HepG2 (cell line): ENCODE measurements around the gene CFL1. TPM values are rescaled to one million over a fixed set of nuclear protein-coding genes. Genes with fewer than 3 reads are reported as not detected.
A peak's percentile ranks its signal among the peaks of the same experiment; 100 is the strongest.

Experiments used
- ETV5 ChIP-seq: IDR thresholded peaks from 2 replicates; pipeline ENCODE4 v1.6.1; 2018; ENCODE audit warnings: missing biosample characterization, missing genetic modification reagents, inconsistent platforms, borderline replicate concordance
- MAFG ChIP-seq: sonication (generic); formaldehyde crosslinking; IDR thresholded peaks from 2 replicates; pipeline ENCODE4 v1.5.1; 2020; ENCODE audit warnings: mild to moderate bottlenecking, missing genetic modification reagents
- SIX1 ChIP-seq: sonication (generic); formaldehyde crosslinking; IDR thresholded peaks from 2 replicates; pipeline ENCODE4 v1.4.0; 2020; ENCODE audit warnings: missing genetic modification reagents, borderline replicate concordance
- SRY ChIP-seq: sonication (generic); formaldehyde crosslinking; IDR thresholded peaks from 2 replicates; pipeline ENCODE4 v1.8.0; 2022; ENCODE audit warnings: mild to moderate bottlenecking, missing genetic modification reagents
- ZNF224 ChIP-seq: sonication (generic); formaldehyde crosslinking; IDR thresholded peaks from 2 replicates; pipeline ENCODE4 v1.5.0; 2020; ENCODE audit warnings: mild to moderate bottlenecking, missing genetic modification reagents
- ZNF75D ChIP-seq: sonication (generic); formaldehyde crosslinking; IDR thresholded peaks from 2 replicates; pipeline ENCODE4 v1.8.1; 2023; ENCODE audit warnings: missing genetic modification reagents, mild to moderate bottlenecking, borderline replicate concordance
- ZNF891 ChIP-seq: sonication (generic); formaldehyde crosslinking; IDR thresholded peaks from 2 replicates; pipeline ENCODE4 v1.5.0; 2020; ENCODE audit warnings: mild to moderate bottlenecking, missing genetic modification reagents
- ZSCAN20 ChIP-seq: sonication (generic); formaldehyde crosslinking; IDR thresholded peaks from 2 replicates; pipeline ENCODE4 v1.4.0; 2020; ENCODE audit warnings: missing genetic modification reagents, mild to moderate bottlenecking, borderline replicate concordance
- polyA plus RNA-seq, 8 experiments: library from polyadenylated mRNA; depleted of rRNA in 3 of 8; stranded (reverse) in 7 of 8; unstranded in 1 of 8; fragments of >200 nt; fragmentation: Illumina TruSeq in 4 of 8; extraction: Trizol in 4 of 8; gene quantifications; 2 replicates each; pipeline versions ENCODE4 v1.2.1 to v1.2.3, GENCODE V29; 2011 to 2016; ENCODE audit warnings: low read depth in 4 of 8, missing spikeins in 1 of 8, mixed read lengths in 1 of 8; ENCODE audit not compliant: insufficient read depth in 1 of 8
- total RNA-seq, 5 experiments: library from RNA; depleted of rRNA; stranded (reverse); fragments of >200 nt; fragmentation: Illumina TruSeq; extraction: Trizol; gene quantifications; 2 replicates each; pipeline ENCODE4 v1.2.3, GENCODE V29; 2016; ENCODE audit warnings: low read depth in 1 of 5
- TF ChIP-seq, protein P1 (sequence below): sonication (generic); formaldehyde crosslinking; IDR thresholded peaks from 2 replicates; pipeline ENCODE4 v1.5.0; 2020; ENCODE audit warnings: mild to moderate bottlenecking, missing genetic modification reagents, borderline replicate concordance
- TF ChIP-seq, protein P2 (sequence below): sonication (generic); formaldehyde crosslinking; IDR thresholded peaks from 2 replicates; pipeline ENCODE4 v1.4.0; 2020; ENCODE audit warnings: mild to moderate bottlenecking, missing genetic modification reagents

CFL1 gene
- total and polyA plus RNA-seq, 2 of the 13 experiments (the other 11 are each of a cell fraction or from before 2014, with no cell fraction given), result 379 to 383 TPM

GRCh38 chr11:65857853-65858680 is at the start of gene CFL1 (continued):
- TF ChIP-seq ZNF891 (peak; percentile 82; the same call in 1 of the 2 replicates), SIX1 (no peak), ZSCAN20 (CRISPR knock-in tag) (no peak), ZNF75D (CRISPR knock-in tag) (no peak), SRY (peak; percentile 87), ETV5 (CRISPR knock-in tag) (peak; percentile 81), ZNF224 (CRISPR knock-in tag) (0 out of 2 replicates have a peak, but pooled peaks have one; percentile 46), MAFG (CRISPR knock-in tag) (no peak)
- TF ChIP-seq, protein P1, sequence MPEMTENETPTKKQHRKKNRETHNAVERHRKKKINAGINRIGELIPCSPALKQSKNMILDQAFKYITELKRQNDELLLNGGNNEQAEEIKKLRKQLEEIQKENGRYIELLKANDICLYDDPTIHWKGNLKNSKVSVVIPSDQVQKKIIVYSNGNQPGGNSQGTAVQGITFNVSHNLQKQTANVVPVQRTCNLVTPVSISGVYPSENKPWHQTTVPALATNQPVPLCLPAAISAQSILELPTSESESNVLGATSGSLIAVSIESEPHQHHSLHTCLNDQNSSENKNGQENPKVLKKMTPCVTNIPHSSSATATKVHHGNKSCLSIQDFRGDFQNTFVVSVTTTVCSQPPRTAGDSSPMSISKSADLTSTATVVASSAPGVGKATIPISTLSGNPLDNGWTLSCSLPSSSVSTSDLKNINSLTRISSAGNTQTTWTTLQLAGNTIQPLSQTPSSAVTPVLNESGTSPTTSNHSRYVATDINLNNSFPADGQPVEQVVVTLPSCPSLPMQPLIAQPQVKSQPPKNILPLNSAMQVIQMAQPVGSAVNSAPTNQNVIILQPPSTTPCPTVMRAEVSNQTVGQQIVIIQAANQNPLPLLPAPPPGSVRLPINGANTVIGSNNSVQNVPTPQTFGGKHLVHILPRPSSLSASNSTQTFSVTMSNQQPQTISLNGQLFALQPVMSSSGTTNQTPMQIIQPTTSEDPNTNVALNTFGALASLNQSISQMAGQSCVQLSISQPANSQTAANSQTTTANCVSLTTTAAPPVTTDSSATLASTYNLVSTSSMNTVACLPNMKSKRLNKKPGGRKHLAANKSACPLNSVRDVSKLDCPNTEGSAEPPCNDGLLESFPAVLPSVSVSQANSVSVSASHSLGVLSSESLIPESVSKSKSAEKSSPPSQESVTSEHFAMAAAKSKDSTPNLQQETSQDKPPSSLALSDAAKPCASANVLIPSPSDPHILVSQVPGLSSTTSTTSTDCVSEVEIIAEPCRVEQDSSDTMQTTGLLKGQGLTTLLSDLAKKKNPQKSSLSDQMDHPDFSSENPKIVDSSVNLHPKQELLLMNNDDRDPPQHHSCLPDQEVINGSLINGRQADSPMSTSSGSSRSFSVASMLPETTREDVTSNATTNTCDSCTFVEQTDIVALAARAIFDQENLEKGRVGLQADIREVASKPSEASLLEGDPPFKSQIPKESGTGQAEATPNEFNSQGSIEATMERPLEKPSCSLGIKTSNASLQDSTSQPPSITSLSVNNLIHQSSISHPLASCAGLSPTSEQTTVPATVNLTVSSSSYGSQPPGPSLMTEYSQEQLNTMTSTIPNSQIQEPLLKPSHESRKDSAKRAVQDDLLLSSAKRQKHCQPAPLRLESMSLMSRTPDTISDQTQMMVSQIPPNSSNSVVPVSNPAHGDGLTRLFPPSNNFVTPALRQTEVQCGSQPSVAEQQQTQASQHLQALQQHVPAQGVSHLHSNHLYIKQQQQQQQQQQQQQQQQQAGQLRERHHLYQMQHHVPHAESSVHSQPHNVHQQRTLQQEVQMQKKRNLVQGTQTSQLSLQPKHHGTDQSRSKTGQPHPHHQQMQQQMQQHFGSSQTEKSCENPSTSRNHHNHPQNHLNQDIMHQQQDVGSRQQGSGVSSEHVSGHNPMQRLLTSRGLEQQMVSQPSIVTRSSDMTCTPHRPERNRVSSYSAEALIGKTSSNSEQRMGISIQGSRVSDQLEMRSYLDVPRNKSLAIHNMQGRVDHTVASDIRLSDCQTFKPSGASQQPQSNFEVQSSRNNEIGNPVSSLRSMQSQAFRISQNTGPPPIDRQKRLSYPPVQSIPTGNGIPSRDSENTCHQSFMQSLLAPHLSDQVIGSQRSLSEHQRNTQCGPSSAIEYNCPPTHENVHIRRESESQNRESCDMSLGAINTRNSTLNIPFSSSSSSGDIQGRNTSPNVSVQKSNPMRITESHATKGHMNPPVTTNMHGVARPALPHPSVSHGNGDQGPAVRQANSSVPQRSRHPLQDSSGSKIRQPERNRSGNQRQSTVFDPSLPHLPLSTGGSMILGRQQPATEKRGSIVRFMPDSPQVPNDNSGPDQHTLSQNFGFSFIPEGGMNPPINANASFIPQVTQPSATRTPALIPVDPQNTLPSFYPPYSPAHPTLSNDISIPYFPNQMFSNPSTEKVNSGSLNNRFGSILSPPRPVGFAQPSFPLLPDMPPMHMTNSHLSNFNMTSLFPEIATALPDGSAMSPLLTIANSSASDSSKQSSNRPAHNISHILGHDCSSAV (CRISPR knock-in tag), result 0 out of 2 replicates have a peak, but pooled peaks have one; percentile 79
- TF ChIP-seq, protein P2, sequence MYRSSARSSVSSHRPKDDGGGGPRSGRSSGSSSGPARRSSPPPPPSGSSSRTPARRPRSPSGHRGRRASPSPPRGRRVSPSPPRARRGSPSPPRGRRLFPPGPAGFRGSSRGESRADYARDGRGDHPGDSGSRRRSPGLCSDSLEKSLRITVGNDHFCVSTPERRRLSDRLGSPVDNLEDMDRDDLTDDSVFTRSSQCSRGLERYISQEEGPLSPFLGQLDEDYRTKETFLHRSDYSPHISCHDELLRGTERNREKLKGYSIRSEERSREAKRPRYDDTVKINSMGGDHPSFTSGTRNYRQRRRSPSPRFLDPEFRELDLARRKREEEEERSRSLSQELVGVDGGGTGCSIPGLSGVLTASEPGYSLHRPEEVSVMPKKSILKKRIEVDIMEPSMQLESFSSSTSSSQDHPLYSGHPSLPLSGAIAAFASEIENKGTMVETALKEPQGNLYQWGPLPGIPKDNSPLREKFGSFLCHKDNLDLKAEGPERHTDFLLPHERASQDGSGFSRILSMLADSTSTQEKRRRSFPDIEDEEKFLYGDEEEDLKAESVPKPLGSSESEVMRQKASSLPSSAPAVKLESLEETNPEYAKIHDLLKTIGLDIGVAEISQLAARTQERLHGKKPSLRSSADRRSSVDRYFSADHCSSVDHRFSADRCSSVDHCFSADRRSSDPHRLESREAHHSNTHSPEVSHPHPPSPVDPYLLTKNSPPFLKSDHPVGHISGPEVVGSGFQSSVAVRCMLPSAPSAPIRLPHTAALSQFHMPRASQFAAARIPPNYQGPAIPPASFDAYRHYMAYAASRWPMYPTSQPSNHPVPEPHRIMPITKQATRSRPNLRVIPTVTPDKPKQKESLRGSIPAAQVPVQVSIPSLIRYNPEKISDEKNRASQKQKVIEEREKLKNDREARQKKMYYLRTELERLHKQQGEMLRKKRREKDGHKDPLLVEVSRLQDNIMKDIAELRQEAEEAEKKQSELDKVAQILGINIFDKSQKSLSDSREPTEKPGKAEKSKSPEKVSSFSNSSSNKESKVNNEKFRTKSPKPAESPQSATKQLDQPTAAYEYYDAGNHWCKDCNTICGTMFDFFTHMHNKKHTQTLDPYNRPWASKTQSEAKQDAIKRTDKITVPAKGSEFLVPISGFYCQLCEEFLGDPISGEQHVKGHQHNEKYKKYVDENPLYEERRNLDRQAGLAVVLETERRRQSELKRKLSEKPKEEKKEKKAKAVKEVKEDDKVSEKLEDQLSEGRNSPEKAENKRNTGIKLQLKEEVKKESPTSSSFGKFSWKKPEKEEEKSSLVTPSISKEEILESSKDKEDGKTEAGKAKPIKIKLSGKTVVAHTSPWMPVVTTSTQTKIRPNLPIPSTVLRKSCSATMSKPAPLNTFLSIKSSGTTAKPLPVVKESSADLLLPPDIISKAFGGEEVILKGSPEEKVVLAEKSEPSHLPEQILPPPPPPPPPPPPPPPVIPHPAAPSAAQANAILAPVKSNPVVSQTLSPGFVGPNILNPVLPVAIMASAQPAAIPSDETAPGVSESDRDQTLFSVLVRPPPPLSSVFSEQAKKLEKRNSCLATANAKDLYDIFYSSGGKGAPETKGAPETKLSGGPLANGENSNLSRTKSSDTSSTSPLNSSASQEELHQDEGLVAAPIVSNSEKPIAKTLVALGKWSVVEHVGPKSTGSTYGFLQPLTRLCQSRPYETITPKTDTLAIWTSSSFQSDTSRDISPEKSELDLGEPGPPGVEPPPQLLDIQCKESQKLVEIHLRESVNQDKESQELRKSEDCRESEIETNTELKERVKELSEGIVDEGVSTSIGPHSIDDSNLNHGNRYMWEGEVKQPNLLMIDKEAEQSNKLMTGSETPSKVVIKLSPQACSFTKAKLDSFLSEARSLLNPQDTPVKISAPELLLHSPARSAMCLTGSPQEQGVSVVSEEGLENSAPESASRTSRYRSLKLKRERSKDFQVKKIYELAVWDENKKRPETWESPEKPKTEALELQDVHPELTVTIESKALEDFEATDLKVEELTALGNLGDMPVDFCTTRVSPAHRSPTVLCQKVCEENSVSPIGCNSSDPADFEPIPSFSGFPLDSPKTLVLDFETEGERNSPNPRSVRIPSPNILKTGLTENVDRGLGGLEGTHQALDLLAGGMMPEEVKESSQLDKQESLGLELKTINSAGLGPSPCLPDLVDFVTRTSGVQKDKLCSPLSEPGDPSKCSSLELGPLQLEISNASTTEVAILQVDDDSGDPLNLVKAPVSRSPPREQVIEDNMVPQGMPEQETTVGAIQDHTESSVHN (CRISPR knock-in tag), result no peak
